Dedifferentiated amniotic fluid mesenchymal stem cell (primary cell): ENCODE results near the gene TNFRSF4.
"Not testable (repeated sequence)": the region's sequence is repeated elsewhere in the genome, so short reads cannot be mapped to it uniquely, and the experiment has no call there.

ENCODE experiments used
- DNase-seq: peaks from one replicate; pipeline ENCODE4 v3.0.0-alpha.2; 2016; ENCODE audit errors: extremely low spot score

TNFRSF4 gene

GRCh38 chr1:1202831-1203560 is 11.0 kb downstream of the TNFRSF4 start:
- DNase-seq: no peak

GRCh38 chr1:1200876-1201810 is 12.8 kb downstream of the TNFRSF4 start:
- DNase-seq: no peak

- DNase-seq: no peak
Measured at GRCh38 chr1:1199961-1200875, 13.7 kb downstream of the TNFRSF4 start.

- DNase-seq: no peak
Measured at GRCh38 chr1:1199141-1199960, 14.6 kb downstream of the TNFRSF4 start.

GRCh38 chr1:1198423-1199140 is 15.4 kb downstream of the TNFRSF4 start:
- DNase-seq: no peak

GRCh38 chr1:1197551-1198422 is 16.2 kb downstream of the TNFRSF4 start:
- DNase-seq: no peak

- DNase-seq: no peak
Measured at GRCh38 chr1:1197188-1197500, 16.8 kb downstream of the TNFRSF4 start.

- no peak for DNase-seq
Measured at GRCh38 chr1:1196431-1197187, 17.3 kb downstream of the TNFRSF4 start.

GRCh38 chr1:1195726-1196125 is 18.2 kb downstream of the TNFRSF4 start:
- DNase-seq: not testable (repeated sequence)

- no peak for DNase-seq
Measured at GRCh38 chr1:1194723-1195122, 19.2 kb downstream of the TNFRSF4 start.

- no peak for DNase-seq
Measured at GRCh38 chr1:1191734-1192133, 22.2 kb downstream of the TNFRSF4 start.

- no peak for DNase-seq
Measured at GRCh38 chr1:1189111-1189510, 24.8 kb downstream of the TNFRSF4 start.

- no peak for DNase-seq
Measured at GRCh38 chr1:1187938-1188337, 26.0 kb downstream of the TNFRSF4 start.

- no peak for DNase-seq
Measured at GRCh38 chr1:1185101-1185765, 28.7 kb downstream of the TNFRSF4 start.

- no peak for DNase-seq
Measured at GRCh38 chr1:1183833-1184775, 29.8 kb downstream of the TNFRSF4 start.

GRCh38 chr1:1183221-1183747 is 30.7 kb downstream of the TNFRSF4 start:
- no peak for DNase-seq
